Naive thymus-derived CD4-positive, alpha-beta T cell (primary cell): ENCODE results near the gene ZNF609. TPM values are rescaled to one million over a fixed set of nuclear protein-coding genes. Genes with fewer than 3 reads are reported as not detected.

Experiments used
- ATAC-seq: fragments of 150-1000 bp; cut with Tn5 transposase; 2 replicates; pipeline ENCODE4 v1.10.0; 2021; ENCODE audit warnings: mild to moderate bottlenecking, moderate library complexity
- CTCF ChIA-PET: fragments of 350-600 bp; sonication (Branson Sonifier 250); formaldehyde crosslinking; loops from one replicate; lab custom pipeline; 2021; ENCODE audit warnings: antibody characterized with exemption; lab: Charles Lee
- POLR2A ChIA-PET: fragments of 350-600 bp; sonication (Branson Sonifier 250); formaldehyde crosslinking; loops from one replicate; lab custom pipeline; 2021; ENCODE audit warnings: antibody characterized with exemption, inconsistent platforms; lab: Charles Lee
- DNase-seq, 9 donors: peaks; one replicate each; pipeline versions ENCODE4 v3.0.0 to v3.0.0-alpha.2; 2020 to 2022; ENCODE audit warnings: mixed read lengths in 1 of 9
- H3K27ac ChIP-seq: one replicate; pipeline ENCODE4 v1.7.0; 2013; ENCODE audit warnings: mild to moderate bottlenecking, low read depth, low read length, moderate library complexity
- H3K27me3 ChIP-seq, 2 donors: one replicate each; pipeline ENCODE4 v1.7.0; 2013; ENCODE audit warnings: low read length in 2 of 2, mild to moderate bottlenecking in 2 of 2, moderate library complexity in 2 of 2; ENCODE audit not compliant: control insufficient read depth in 2 of 2, insufficient read depth in 2 of 2
- H3K36me3 ChIP-seq, 3 experiments: 1 replicate in 2 of 3; 2 replicates in 1 of 3; pipeline ENCODE4 v1.7.0; 2013; ENCODE audit warnings: low read length in 3 of 3, mild to moderate bottlenecking in 3 of 3, moderate library complexity in 1 of 3; ENCODE audit not compliant: insufficient read depth in 3 of 3, control insufficient read depth in 2 of 3
- H3K4me1 ChIP-seq, 2 donors: one replicate each; pipeline ENCODE4 v1.7.0; 2013; ENCODE audit warnings: low read length in 2 of 2, mild to moderate bottlenecking in 2 of 2, moderate library complexity in 1 of 2; ENCODE audit not compliant: control insufficient read depth in 2 of 2, insufficient read depth in 2 of 2
- H3K4me3 ChIP-seq: 2 replicates; pipeline ENCODE4 v1.7.0; 2013; ENCODE audit warnings: mild to moderate bottlenecking, low read length
- H3K9me3 ChIP-seq, 3 experiments: 1 replicate in 2 of 3; 2 replicates in 1 of 3; pipeline ENCODE4 v1.7.0; 2013; ENCODE audit warnings: low read length in 3 of 3; ENCODE audit not compliant: control insufficient read depth in 2 of 3
- H3K27ac Mint-ChIP-seq, 9 donors: one replicate each; pipeline ENCODE4 v1.8.0; 2020 to 2022; ENCODE audit warnings: mixed read lengths in 9 of 9, mild to moderate bottlenecking in 8 of 9, moderate library complexity in 5 of 9, inconsistent platforms in 2 of 9
- H3K27me3 Mint-ChIP-seq, 5 donors: one replicate each; pipeline ENCODE4 v1.8.0; 2021 to 2022; ENCODE audit warnings: mixed read lengths in 5 of 5, mild to moderate bottlenecking in 1 of 5
- H3K36me3 Mint-ChIP-seq, 5 donors: one replicate each; pipeline ENCODE4 v1.8.0; 2020 to 2022; ENCODE audit warnings: mixed read lengths in 5 of 5, mild to moderate bottlenecking in 3 of 5, inconsistent platforms in 1 of 5
- H3K4me1 Mint-ChIP-seq, 7 donors: one replicate each; pipeline ENCODE4 v1.8.0; 2020 to 2022; ENCODE audit warnings: mixed read lengths in 7 of 7, mild to moderate bottlenecking in 3 of 7, inconsistent platforms in 1 of 7
- H3K4me3 Mint-ChIP-seq, 10 donors: one replicate each; pipeline ENCODE4 v1.8.0; 2020 to 2022; ENCODE audit warnings: mild to moderate bottlenecking in 10 of 10, mixed read lengths in 10 of 10, moderate library complexity in 6 of 10, inconsistent platforms in 2 of 10
- H3K9me3 Mint-ChIP-seq, 11 donors: one replicate each; pipeline ENCODE4 v1.8.0; 2020 to 2022; ENCODE audit warnings: mixed read lengths in 11 of 11, mild to moderate bottlenecking in 4 of 11, inconsistent platforms in 1 of 11, moderate library complexity in 1 of 11
- intact Hi-C, 2 donors: fragments of 100-400 bp; cut with micrococcal nuclease; formaldehyde crosslinking; loops; one replicate each; pipeline ENCODE4 v1.15.1; 2023
- polyA plus RNA-seq, 2 donors: library from polyadenylated mRNA; unstranded; fragments of 300-500 nt; fragmentation: Illumina TruSeq; gene quantifications; one replicate each; pipeline ENCODE4 v1.2.3, GENCODE V29; 2021
- total RNA-seq, 6 experiments: library from RNA in 5 of 6; stranded (reverse) in 5 of 6; gene quantifications; 1 replicate in 5 of 6; 2 replicates in 1 of 6; pipeline ENCODE4 v1.2.3 and lab custom pipeline; 2021 to 2026

The ZNF609 gene
- total and polyA plus RNA-seq, 7 experiments from 2014 or later = 10.1 to 89.1 (median 71.9) TPM

DNA sequence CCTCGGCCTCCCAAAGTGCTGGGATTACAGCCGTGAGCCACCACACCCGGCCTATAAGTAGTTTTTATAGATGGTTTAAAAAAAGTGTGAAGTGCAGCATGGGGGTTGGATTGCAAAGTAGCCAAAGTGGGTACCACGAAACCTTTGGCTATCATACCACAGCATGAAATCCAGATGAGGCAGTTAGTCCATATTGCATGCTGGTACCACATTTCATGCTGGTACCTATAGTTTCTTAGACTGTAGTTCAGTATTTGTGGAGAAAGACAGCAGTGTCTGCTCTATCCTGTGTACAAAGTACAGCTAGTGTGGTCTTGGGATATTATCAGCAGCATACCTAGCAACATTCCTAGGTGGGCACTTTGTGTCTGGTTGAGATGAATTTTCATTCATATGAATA lies 11.8 kb downstream of the ZNF609 start:
- Mint-ChIP-seq H3K27me3 (no peaks in the 10 kb centered on the region), H3K27ac (peak overlapping the region in 6 of 9 donors; percentile 34 to 72 (median 62)), H3K9me3 (no peaks in the 10 kb centered on the region), H3K4me1 (peaks cover 40 to 82% (median 63%) of the 10 kb centered on the region in 7 donors), H3K4me3 (no peak overlapping the region), H3K36me3 (peaks cover 0 to 27% (median 13%) of the 10 kb centered on the region in 5 donors)
- ChIA-PET CTCF (no interaction called here), POLR2A (interaction anchor here (0.7 kb wide), 1 partner anchor 12 kb away, joined by 3 read pairs; no protein-coding TSS in a partner anchor)
- no peak overlapping the region for H3K27ac ChIP-seq
- no peak for ATAC-seq
- H3K27me3 ChIP-seq = no peaks in the 10 kb centered on the region
- intact Hi-C loops = no loop called here
- no peak for DNase-seq
- H3K9me3 ChIP-seq = no peaks in the 10 kb centered on the region
- H3K4me3 ChIP-seq = no peak overlapping the region
- peaks cover 0 to 4% (median 0%) of the 10 kb centered on the region in 3 experiments for H3K36me3 ChIP-seq
- peaks cover 0 to 6% of the 10 kb centered on the region in 2 donors for H3K4me1 ChIP-seq

DNA sequence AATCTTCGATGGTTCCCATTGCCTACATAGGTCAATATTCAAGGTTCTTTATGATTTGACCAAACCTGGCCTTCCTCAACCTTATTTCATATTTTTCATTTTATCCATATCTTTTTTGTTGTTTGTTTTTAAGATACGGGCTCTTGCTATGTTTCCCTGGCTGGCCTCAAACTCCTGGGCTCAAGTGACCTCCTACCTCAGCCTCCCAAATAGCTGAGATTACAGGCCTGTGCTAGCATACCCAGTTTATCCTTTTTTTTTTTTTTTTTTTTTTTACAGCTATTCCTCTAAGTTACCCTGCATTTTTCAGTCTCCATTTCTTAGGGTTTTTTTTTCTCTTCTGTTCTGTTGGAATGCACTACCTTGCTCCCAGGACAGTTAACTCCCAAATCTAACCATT lies 14.5 kb downstream of the ZNF609 start:
- Mint-ChIP-seq H3K36me3 (peaks cover 0 to 25% (median 8%) of the 10 kb centered on the region in 5 donors), H3K27me3 (no peaks in the 10 kb centered on the region), H3K9me3 (no peaks in the 10 kb centered on the region), H3K4me3 (no peak overlapping the region), H3K4me1 (peaks cover 24 to 75% (median 55%) of the 10 kb centered on the region in 7 donors), H3K27ac (peak overlapping the region in 6 of 9 donors; percentile 15 to 89 (median 78))
- Histone ChIP-seq H3K9me3 (no peaks in the 10 kb centered on the region), H3K4me3 (no peak overlapping the region), H3K27ac (no peak overlapping the region), H3K27me3 (no peaks in the 10 kb centered on the region), H3K36me3 (peaks cover 0 to 4% (median 0%) of the 10 kb centered on the region in 3 experiments), H3K4me1 (peaks cover 0 to 6% of the 10 kb centered on the region in 2 donors)
- intact Hi-C loops = no loop called here
- ATAC-seq (no peak), DNase-seq (no peak)
- ChIA-PET CTCF (no interaction called here), POLR2A (interaction anchor here (0.6 kb wide), 1 partner anchor 25 kb away, joined by 3 read pairs; no protein-coding TSS in a partner anchor)

DNA sequence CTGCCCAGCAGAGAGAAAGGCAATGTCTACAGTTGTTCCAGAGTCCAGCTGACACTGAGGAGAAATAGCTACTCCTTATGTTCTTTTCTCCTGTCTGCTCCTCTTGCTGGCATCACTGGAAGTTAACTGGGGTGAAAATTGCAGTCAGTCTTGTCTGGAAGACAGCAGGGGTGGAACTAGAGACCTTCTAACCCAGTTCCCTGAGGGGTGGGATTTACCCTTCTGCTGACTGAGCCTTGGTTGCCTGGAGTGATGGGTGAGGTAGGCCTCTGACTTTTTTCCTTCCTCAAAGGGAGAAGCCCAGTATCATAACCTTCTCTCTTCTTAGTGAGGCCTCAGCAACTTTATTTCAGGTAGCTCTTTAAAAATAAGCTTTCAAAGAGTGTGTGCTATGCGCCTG lies 16.2 kb downstream of the ZNF609 start:
- DNase-seq (peak in 1 of 9 donors; percentile 19), ATAC-seq (peak; percentile 45)
- H3K27ac Mint-ChIP-seq = peak overlapping the region; percentile 21 to 90 (median 84)
- H3K4me1 Mint-ChIP-seq = peaks cover 27 to 74% (median 60%) of the 10 kb centered on the region in 7 donors
- ChIA-PET CTCF (interaction anchor here (1.1 kb wide), 1 partner anchor 50 kb away, joined by 3 read pairs; no protein-coding TSS in a partner anchor), POLR2A (interaction anchor here (1.6 kb wide), 1 partner anchor 15 kb away, joined by 4 read pairs; no protein-coding TSS in a partner anchor)
- intact Hi-C loops = loop anchor here in 1 of 2 donors (2.0 kb wide), 1 partner anchor 16 kb away; the partner anchor contains the start of gene ZNF609
- no peaks in the 10 kb centered on the region for H3K9me3 Mint-ChIP-seq
- peak overlapping the region in 8 of 10 donors; percentile 32 to 57 (median 49) for H3K4me3 Mint-ChIP-seq
- Histone ChIP-seq H3K36me3 (no peaks in the 10 kb centered on the region), H3K4me3 (no peak overlapping the region), H3K9me3 (no peaks in the 10 kb centered on the region), H3K27me3 (no peaks in the 10 kb centered on the region), H3K4me1 (peaks cover 0 to 6% of the 10 kb centered on the region in 2 donors), H3K27ac (peak overlapping the region; percentile 10)
- no peaks in the 10 kb centered on the region for H3K27me3 Mint-ChIP-seq
- H3K36me3 Mint-ChIP-seq = peaks cover 0 to 20% (median 13%) of the 10 kb centered on the region in 5 donors

DNA sequence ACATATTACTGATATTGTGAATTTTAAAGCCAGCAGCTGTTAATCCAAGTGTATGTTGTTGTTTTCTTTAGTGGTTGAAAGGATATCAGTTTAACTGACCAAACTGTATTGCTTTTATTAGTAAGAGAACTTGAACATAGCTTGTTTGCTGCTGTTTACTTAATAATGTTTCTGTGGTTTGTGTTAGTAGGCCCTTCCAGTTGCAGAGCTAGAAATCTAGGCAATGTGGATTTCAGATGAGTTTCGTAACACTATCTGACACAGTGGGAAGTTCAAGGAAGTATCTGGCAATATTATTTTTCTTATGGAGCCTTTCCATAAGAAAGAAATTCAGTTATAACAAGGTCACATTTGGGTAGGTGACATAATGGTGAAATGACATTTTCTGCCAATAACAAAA lies 18.5 kb downstream of the ZNF609 start:
- no peaks in the 10 kb centered on the region for H3K27me3 Mint-ChIP-seq
- H3K4me3 Mint-ChIP-seq = peak overlapping the region in 1 of 10 donors; percentile 4
- H3K9me3 ChIP-seq = no peaks in the 10 kb centered on the region
- no peaks in the 10 kb centered on the region for H3K27me3 ChIP-seq
- peaks cover 0 to 17% (median 16%) of the 10 kb centered on the region in 5 donors for H3K36me3 Mint-ChIP-seq
- peaks cover 34 to 78% (median 62%) of the 10 kb centered on the region in 7 donors for H3K4me1 Mint-ChIP-seq
- no peak overlapping the region for H3K4me3 ChIP-seq
- H3K9me3 Mint-ChIP-seq = no peaks in the 10 kb centered on the region
- CTCF ChIA-PET = interaction anchor here (1.2 kb wide), 2 partner anchors 38 to 174 kb away, joined by 4 to 6 read pairs; no protein-coding TSS in a partner anchor
- POLR2A ChIA-PET = interaction anchor here (1.2 kb wide), 1 partner anchor 99 kb away, joined by 3 read pairs; no protein-coding TSS in a partner anchor
- intact Hi-C loops = no loop called here
- ATAC-seq (no peak), DNase-seq (no peak)
- peaks cover 0 to 6% of the 10 kb centered on the region in 2 donors for H3K4me1 ChIP-seq
- no peaks in the 10 kb centered on the region for H3K36me3 ChIP-seq
- H3K27ac ChIP-seq = no peak overlapping the region
- peak overlapping the region in 3 of 9 donors; percentile 7 to 58 (median 36) for H3K27ac Mint-ChIP-seq

DNA sequence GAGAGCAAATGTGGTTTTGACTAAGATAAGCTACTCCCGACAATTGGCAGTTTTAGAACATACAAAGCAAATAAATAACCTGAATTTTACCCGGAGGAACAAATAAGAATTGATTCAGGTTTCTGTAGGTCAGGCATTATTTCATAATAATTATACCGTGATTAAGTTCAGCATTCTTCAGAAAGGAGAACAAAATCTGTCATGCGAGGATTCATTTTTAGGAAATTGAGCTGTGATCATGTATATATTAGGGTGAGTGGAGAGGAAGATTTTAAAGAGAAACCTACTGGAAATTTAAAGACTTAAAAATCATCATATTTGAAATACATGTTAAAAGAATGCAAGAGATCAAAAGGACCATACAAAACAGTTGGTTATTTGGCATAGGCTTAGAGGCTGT lies 20.5 kb downstream of the ZNF609 start:
- Histone ChIP-seq H3K9me3 (no peaks in the 10 kb centered on the region), H3K27ac (no peak overlapping the region), H3K4me1 (peaks cover 0 to 6% of the 10 kb centered on the region in 2 donors), H3K27me3 (no peaks in the 10 kb centered on the region), H3K36me3 (peaks cover 0 to 4% (median 0%) of the 10 kb centered on the region in 3 experiments), H3K4me3 (no peak overlapping the region)
- Mint-ChIP-seq H3K4me3 (peak overlapping the region in 5 of 10 donors; percentile 3 to 37 (median 25)), H3K27ac (peak overlapping the region in 8 of 9 donors; percentile 3 to 74 (median 32)), H3K36me3 (peaks cover 0 to 20% (median 9%) of the 10 kb centered on the region in 5 donors), H3K9me3 (no peaks in the 10 kb centered on the region), H3K27me3 (no peaks in the 10 kb centered on the region), H3K4me1 (peaks cover 35 to 71% (median 55%) of the 10 kb centered on the region in 7 donors)
- ChIA-PET CTCF (interaction anchor here (0.9 kb wide), 1 partner anchor 14 kb away, joined by 4 read pairs; no protein-coding TSS in a partner anchor), POLR2A (interaction anchor here (1.0 to 1.2 kb wide), 2 partner anchors 10 to 43 kb away, joined by 3 read pairs; no protein-coding TSS in a partner anchor)
- no peak for DNase-seq
- ATAC-seq = no peak
- intact Hi-C loops = no loop called here

DNA sequence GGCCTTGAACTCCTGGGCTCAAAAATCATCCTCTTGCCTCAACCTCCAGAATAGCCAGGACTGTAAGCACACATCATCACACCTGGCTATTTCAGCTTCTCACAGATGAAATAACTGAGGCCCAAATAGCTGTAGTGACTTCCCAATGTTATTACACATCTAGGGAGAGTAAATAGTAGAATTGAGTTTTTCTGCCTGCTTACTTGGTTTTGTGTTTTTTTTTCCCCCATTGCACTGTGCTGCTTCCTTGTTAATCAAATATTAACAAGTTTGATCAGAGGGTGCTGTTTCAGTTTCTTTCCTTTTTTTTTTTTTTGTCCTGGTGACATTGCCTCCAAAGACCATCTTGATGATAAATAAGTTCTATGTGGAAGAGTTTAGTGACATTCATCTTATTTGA lies 23.4 kb downstream of the ZNF609 start:
- Histone ChIP-seq H3K4me3 (no peak overlapping the region), H3K9me3 (no peaks in the 10 kb centered on the region), H3K27me3 (no peaks in the 10 kb centered on the region), H3K27ac (no peak overlapping the region), H3K4me1 (no peaks in the 10 kb centered on the region), H3K36me3 (peaks cover 0 to 5% (median 0%) of the 10 kb centered on the region in 3 experiments)
- CTCF ChIA-PET = interaction anchor here (1.1 kb wide), 1 partner anchor 11 kb away, joined by 3 read pairs; no protein-coding TSS in a partner anchor
- intact Hi-C loops = no loop called here
- Mint-ChIP-seq H3K4me3 (no peak overlapping the region), H3K9me3 (peaks cover 0 to 3% (median 0%) of the 10 kb centered on the region in 11 donors), H3K27me3 (no peaks in the 10 kb centered on the region), H3K4me1 (peaks cover 15 to 65% (median 41%) of the 10 kb centered on the region in 7 donors), H3K27ac (peak overlapping the region in 6 of 9 donors; percentile 15 to 69 (median 44)), H3K36me3 (peaks cover 4 to 37% (median 18%) of the 10 kb centered on the region in 5 donors)
- DNase-seq = no peak
- ATAC-seq = no peak
- POLR2A ChIA-PET = interaction anchor here (0.6 to 1.6 kb wide), 4 partner anchors 11 to 17 kb away, joined by 3 to 6 read pairs (median 4); no protein-coding TSS in a partner anchor
